ENCODE data around the gene ZNF85.
"Not testable (repeated sequence)": the region's sequence is repeated elsewhere in the genome, so short reads cannot be mapped to it uniquely, and the experiment has no call there.

The ZNF85 gene

DNA sequence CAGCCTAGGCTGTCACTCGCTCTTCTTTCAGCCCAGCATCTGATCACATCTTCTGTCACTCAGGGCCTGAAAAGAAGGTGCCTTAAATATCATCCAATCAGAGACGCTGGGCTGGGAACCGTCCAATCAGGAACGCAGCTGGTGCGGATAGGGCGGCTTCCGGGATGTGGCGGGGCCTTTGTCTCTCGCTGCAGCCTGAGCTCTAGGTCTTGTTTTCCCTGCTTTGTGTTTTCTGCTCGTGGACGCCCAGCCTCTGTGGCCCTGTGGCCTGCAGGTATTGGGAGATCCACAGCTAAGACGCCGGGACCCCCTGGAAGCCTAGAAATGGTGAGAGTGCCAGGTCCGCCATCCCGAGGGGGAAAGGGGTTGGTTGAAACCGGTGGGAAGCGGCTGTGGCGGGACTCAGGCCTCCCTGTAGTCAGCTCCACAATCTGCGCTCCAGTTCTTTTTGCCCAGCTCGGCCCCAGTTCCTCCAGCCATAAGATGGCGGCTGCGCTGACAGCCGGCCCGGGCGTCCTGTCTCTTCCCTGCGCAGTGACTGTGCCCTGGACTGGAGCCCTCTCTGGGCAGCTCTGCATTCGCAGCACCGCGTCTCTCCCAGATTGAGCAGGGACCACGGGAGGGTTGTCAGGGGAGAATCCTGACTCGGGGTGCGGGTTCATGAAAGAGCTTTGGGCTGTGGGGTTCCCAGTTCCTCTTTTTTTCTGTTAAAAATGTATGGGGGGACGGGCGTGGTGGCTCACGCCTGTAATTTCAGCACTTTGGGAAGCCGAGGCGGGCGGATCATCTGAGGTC is at the start of gene ZNF85:
Gene ZNF85 (plus strand): TSS at position 175 of the 795 bp plus-strand sequence. CDS start 150 bp downstream, at position 325.
- DNase-seq (ENCODE audit: low spot score), result peak; percentile 90

DNA sequence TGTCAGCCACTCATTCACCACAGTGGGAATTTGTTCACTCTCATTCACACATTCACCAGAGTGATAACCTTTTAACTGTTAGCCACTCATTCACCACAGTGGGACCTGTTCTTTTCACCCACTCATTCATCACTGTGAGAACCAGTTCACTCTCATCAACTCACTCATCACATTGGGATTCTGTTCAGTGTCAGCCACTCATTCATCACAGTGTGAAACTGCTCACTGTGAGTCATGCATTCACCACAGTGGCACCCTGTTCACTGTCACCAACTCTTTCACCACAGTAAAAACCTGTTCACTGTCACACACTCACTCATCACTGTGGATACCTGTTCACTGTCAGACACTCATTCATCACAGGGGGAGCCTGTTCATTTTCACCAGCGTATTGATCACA is 43.5 kb upstream of the ZNF85 start:
- DNase-seq (ENCODE audit: low spot score), result no peak

DNA sequence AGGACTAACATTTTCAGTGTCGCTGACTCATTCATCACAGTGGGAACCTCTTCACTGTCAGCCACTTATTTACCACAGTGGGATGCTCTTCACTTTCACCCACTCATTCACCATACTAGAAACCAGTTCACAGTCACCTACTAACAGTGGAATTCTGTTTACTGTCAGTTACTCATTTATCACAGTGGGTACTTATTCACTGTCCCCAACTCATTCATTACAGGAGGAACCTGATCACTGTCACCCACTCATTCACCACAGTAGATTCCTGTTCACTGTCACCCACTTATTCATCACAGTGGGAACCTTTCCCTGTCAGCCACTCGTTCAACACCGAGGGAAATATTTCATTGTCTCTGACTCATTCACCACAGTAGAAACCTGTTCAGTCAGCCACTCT is 10.1 kb upstream of the ZNF85 start:
- DNase-seq (ENCODE audit: low spot score), result no peak

- no peak for DNase-seq (ENCODE audit: low spot score)
Observed at GRCh38 chr19:20925481-20925880, 2.4 kb downstream of the ZNF85 start.

DNA sequence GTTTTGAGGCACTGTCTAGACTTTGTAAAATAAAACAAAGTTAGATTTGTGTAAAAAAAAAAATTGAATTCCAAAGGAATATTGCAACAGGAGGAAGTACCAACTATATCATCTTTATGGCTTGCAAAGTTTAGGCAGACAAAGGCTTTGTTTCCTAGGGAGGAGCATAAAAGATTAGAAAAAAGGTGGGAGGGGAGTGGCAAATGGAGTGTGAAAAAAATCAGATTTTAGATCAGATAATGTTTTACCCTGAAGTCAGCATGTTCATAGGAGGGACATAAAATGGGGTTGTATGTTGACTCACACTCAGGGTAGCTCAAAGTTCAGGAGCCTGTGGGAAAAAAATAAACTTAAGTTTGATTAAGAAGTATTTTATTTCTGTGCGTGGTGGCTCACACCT is 3.7 kb downstream of the ZNF85 start:
- DNase-seq (ENCODE audit: low spot score), result no peak

- no peak for DNase-seq (ENCODE audit: low spot score)
Observed at GRCh38 chr19:20928371-20928770, 5.3 kb downstream of the ZNF85 start.

GRCh38 chr19:20936322-20936947 is 13.4 kb downstream of the ZNF85 start:
- DNase-seq (ENCODE audit: low spot score), result not testable (repeated sequence)

GRCh38 chr19:20952561-20953095 is 29.6 kb downstream of the ZNF85 start:
- not testable (repeated sequence) for DNase-seq (ENCODE audit: low spot score)

DNA sequence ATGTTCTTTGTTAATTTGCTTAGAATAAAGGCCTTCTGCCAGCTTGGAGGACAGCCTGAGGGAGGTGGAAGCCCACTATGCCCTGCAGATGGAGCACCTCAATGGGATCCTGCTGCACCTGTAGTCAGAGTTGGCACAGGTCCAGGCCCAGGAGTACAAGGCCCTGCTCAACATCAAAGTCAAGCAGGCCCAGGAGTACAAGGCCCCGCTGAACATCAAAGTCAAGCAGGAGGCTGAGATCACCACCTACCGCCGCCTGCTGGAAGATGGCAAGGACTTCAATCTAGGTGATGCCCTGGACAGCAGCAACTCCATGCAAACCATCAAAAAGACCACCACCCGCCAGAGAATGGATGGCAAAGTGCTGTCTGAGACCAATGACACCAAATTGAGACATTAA is 41.7 kb downstream of the ZNF85 start:
- no peak for DNase-seq (ENCODE audit: low spot score)

DNA sequence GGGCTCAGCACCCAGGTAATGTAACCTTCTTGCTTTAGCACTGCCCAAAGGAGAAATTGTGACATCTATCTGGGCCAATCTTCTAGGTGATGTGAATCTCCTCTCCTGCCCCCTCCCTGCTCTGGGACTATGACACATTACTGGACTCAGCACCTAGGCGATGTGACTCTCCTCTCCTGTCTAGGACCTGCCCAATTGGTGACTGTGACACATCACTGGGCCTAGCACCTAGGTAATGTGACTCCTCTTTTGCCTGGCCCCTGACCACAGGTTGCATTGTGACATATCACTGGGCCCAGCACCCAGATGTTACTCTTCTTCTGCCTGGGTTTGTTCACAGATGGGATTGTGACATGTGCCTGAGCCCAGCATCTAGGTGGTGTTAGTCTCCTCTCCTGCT is 45.0 kb downstream of the ZNF85 start:
- no peak for DNase-seq (ENCODE audit: low spot score)

DNA sequence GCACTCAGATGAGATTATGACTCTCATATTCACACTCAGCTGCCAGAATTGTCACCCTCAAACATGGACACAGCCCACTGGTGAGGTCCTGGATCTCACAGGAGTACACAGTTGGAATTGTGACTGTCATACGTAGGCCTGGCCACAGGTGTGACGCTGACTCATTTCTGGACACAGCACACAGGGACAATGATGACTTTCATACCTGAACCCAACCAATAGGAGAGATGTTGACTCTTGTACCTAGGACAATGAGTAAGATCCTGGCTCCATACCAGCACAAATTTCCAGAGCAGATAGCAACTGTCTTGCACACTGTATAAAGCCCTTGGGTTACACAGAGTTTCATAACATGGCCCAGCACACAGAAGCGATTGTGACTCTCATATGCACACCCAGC is 46.4 kb downstream of the ZNF85 start:
- no peak for DNase-seq (ENCODE audit: low spot score)

- DNase-seq (ENCODE audit: low spot score), result no peak
Observed at GRCh38 chr19:20969898-20970297, 46.8 kb downstream of the ZNF85 start.

GRCh38 chr19:20992788-20993187 is 69.7 kb downstream of the ZNF85 start:
- not testable (repeated sequence) for DNase-seq (ENCODE audit: low spot score)

GRCh38 chr19:20999731-21000352 is 76.8 kb downstream of the ZNF85 start:
- peak; percentile 96 for DNase-seq (ENCODE audit: low spot score)
